Measurements from ENCODE around the gene CCDC92B.
A peak's percentile ranks its signal among the peaks of the same experiment; 100 is the strongest.
"Not testable (repeated sequence)": the region's sequence is repeated elsewhere in the genome, so short reads cannot be mapped to it uniquely, and the experiment has no call there.

The CCDC92B gene

DNA sequence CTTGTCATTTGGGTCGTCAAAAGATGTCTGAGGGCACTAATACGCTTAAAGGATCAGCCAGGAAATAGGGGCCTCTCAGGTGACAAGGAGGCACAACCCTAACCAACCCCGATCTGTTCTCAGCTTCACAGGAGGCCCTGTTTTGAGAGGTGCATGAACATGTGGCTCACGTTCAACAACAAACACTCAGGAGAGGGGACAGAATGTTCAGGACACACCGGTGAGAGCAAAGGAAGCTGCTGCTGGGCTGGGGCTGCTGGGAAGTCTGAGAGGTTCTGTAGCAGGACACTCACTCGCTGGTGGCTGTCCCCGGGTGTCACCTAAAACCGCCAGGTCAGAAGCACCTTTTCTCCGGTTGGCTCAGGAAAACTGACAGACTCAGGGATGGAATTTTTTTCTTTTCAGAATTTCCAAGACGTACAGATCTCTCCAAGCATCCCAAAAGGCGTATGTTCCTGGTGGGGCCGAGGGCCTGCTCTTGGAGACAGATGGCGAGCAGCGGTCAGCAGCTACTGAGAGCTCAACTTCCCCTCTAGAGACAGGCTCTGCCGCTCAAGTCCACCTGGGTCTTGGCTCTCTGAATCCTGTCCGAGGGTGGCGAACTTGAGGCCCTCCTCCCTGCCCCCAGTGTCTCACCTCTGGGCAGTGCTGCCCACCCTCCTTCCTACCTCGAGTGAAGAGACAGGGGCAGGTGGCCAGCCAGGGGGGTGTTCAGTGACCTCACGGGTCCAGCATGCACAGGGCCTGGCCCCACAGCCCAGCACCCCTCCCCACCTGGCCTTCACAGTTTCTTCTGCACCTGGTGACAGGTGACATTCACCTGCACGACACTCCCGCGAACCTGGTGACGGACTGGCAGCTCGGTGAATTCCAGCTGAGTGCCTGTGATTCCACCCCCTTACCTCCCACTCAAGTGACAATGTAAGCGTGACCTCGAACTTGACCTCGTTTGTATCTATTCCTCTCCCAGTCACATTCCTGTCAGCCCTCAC, 60.8 kb downstream of the CCDC92B start:
- DNase-seq = peak in 1 of 2 experiments; percentile 5

DNA sequence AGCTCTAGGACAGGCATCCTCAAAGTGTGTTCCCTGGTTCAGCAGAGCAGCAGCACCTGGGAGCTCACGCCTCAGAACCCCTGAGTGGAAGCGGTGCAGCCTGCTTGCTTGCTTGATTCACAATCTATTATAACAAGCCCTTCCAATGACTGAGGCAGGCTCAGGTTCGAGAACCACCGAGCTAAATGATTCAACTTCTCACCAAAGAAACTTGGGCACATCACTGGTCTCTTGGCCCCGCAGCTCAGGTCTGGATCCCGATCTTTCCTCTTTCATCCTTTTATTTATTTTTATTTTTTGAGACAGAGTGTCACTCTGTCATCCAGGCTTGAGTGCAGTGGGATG, 62.4 kb downstream of the CCDC92B start:
- DNase-seq = no peak

DNA sequence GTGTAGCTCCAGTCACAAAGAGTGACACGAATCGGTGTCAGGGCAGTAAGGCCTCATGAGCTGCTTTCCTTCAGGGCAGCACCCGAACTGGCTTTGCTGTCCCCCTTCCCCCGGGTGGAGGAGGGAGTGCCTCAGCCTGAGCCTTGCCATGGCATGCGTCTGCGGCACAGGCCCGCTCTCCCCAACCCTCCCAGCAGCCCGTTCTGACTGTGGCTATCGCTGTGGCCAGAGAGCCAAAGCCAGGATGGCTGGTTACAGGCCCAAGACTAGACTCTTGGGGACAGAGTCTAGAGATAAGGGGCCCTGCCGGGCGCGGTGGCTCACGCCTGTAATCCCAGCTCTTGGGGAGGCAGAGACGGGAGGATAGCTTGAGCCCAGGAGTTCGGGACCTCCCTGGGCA, 63.8 kb downstream of the CCDC92B start:
- no peak for DNase-seq

GRCh38 chr17:2684549-2684948, 64.9 kb downstream of the CCDC92B start:
- no peak for DNase-seq

DNA sequence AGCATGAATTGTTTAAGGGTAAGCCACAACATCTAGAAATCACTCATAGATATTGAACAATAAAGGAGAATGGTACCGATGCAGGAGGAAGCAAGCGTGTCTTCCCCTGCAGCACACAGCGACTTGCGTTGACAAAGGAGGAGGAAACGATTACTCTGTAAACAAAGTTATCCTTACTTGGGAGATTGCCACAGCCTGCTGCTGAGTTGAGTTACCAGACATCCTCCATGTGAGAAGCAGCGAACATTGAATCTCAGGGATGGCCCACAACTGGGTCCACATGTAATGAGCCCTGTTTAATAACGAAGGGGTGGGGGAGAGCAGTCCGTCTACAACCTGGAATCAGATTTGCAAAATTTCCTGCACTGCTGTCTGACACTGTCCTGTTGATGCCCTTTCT, 65.5 kb downstream of the CCDC92B start:
- DNase-seq = no peak

DNA sequence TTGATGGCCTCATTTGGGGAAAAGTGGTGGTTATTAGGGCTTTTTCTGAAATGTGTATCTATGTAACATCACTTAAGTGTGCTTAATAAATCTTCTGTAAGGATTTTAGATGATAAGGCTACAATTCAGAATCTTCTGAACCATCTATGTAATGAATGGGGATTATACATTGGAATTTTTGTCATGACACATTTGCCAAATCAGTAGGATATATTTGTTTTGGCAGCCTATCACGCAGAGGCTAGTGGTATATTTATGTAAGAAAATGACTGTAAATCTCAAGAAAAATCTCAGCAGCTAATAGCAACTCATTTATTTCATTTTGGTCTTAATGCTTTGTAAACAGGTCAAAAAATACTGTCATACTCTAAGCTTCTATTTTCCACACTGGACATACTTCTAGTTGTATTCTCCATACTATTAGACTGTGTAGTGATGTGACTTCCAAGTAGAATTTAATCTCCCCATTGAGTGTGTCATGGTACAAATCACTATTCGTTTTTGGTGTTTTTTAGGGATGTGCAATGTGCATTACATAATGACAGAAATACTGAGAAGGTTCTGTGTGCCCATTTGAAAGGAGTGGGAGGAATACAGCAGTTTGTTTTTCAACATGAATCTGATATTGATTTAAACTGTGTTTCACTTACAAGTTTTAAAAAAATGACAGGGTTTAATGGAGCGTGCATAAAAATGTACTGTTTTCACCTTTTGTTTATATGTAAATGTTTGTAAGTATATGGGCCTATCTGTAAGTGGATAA, 67.1 kb downstream of the CCDC92B start:
- DNase-seq = no peak

DNA sequence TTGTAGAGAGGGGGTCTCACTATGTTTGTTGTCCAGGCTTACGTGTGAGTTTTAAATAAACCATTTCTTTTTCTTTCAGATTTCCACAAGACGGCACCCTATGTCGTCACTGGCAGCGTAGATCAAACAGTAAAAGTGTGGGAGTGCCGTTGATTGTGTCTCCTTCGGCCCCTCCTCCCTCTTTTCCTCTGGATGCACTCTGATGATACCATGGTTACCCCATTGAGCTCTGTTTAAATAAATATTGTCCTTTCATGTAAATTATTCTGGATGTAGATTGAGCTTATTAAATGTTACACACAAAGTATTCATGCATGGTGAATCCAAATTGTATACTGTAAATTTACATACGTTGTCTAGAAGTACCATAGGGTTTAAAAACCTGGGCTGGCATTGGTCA, 67.8 kb downstream of the CCDC92B start:
- peak in 1 of 2 experiments; percentile 12 for DNase-seq

- DNase-seq = no peak
Measured at GRCh38 chr17:2680961-2681360, 68.5 kb downstream of the CCDC92B start.

DNA sequence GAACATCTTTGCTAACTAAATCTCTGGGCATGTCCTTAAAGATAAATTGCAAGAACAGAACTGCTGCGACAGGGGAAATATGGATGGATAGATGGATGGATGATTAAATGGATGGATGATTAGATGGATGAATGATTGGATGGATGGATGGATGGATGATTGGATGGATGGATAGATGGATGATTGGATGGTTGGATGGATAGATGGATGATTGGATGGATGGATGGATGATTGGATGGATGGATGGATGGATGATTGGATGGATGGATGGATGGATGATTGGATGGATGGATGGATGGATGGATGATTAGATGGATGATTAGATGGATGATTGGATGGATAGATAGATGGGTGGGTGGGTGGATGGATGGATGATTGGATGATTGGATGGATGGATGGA, 70.2 kb downstream of the CCDC92B start:
- DNase-seq = not testable (repeated sequence)

All from NCI-H2081 (cell line).